ENCODE data around the gene PTCH1. TPM values are rescaled to one million over a fixed set of nuclear protein-coding genes. Genes with fewer than 3 reads are reported as not detected.

PTCH1 gene
- total and polyA plus RNA-seq, 2 experiments from 2014 or later, result 7.3 to 13.9 TPM

GRCh38 chr9:95457769-95458168, 59.0 kb downstream of the PTCH1 start:
- Histone ChIP-seq H3K27me3 (no peaks in the 10 kb centered on the region), H3K4me3 (no peak overlapping the region), H3K4me1 (ENCODE audit: low read depth) (peaks cover 15% of the 10 kb centered on the region), H3K9me3 (ENCODE audit: low read depth) (no peaks in the 10 kb centered on the region), H3K27ac (no peak overlapping the region), H3K36me3 (peaks cover 36% of the 10 kb centered on the region)
- TF ChIP-seq CTCF (IDR thresholded peaks at IDR 0.05; ENCODE audit: low read depth, low read length), result no peak
- DNase-seq (ENCODE audit: low read depth in 1 of 2, low spot score in 1 of 2), result no peak

- no peak for DNase-seq (ENCODE audit: low read depth in 1 of 2, low spot score in 1 of 2)
- H3K9me3 ChIP-seq (ENCODE audit: low read depth), result no peaks in the 10 kb centered on the region
- peaks cover 31% of the 10 kb centered on the region for H3K36me3 ChIP-seq
- H3K27ac ChIP-seq, result no peak overlapping the region
- no peak for TF ChIP-seq CTCF (IDR thresholded peaks at IDR 0.05; ENCODE audit: low read depth, low read length)
- H3K27me3 ChIP-seq, result no peaks in the 10 kb centered on the region
- no peak overlapping the region for H3K4me3 ChIP-seq
- H3K4me1 ChIP-seq (ENCODE audit: low read depth), result peaks cover 5% of the 10 kb centered on the region
Observed at GRCh38 chr9:95455714-95456113, 61.1 kb downstream of the PTCH1 start.

GRCh38 chr9:95452176-95452575, 64.6 kb downstream of the PTCH1 start:
- TF ChIP-seq CTCF (IDR thresholded peaks at IDR 0.05; ENCODE audit: low read depth, low read length), result no peak
- peak overlapping the region; percentile 93 for H3K27ac ChIP-seq
- no peaks in the 10 kb centered on the region for H3K27me3 ChIP-seq
- peaks cover 22% of the 10 kb centered on the region for H3K36me3 ChIP-seq
- H3K4me3 ChIP-seq, result no peak overlapping the region
- peaks cover 26% of the 10 kb centered on the region for H3K4me1 ChIP-seq (ENCODE audit: low read depth)
- no peak for DNase-seq (ENCODE audit: low read depth in 1 of 2, low spot score in 1 of 2)
- H3K9me3 ChIP-seq (ENCODE audit: low read depth), result no peaks in the 10 kb centered on the region

GRCh38 chr9:95451065-95451426, 65.7 kb downstream of the PTCH1 start:
- Histone ChIP-seq H3K4me1 (ENCODE audit: low read depth) (peaks cover 33% of the 10 kb centered on the region), H3K4me3 (no peak overlapping the region), H3K36me3 (peaks cover 19% of the 10 kb centered on the region), H3K27me3 (no peaks in the 10 kb centered on the region), H3K9me3 (ENCODE audit: low read depth) (no peaks in the 10 kb centered on the region), H3K27ac (peak overlapping the region; percentile 93)
- DNase-seq (ENCODE audit: low read depth in 1 of 2, low spot score in 1 of 2), result no peak
- TF ChIP-seq CTCF (IDR thresholded peaks at IDR 0.05; ENCODE audit: low read depth, low read length), result no peak

GRCh38 chr9:95450171-95451064, 66.4 kb downstream of the PTCH1 start:
- peak overlapping the region; percentile 93 for H3K27ac ChIP-seq
- no peaks in the 10 kb centered on the region for H3K9me3 ChIP-seq (ENCODE audit: low read depth)
- H3K27me3 ChIP-seq, result no peaks in the 10 kb centered on the region
- no peak for TF ChIP-seq CTCF (IDR thresholded peaks at IDR 0.05; ENCODE audit: low read depth, low read length)
- no peak overlapping the region for H3K4me3 ChIP-seq
- H3K36me3 ChIP-seq, result peaks cover 20% of the 10 kb centered on the region
- H3K4me1 ChIP-seq (ENCODE audit: low read depth), result peaks cover 33% of the 10 kb centered on the region
- DNase-seq (ENCODE audit: low read depth in 1 of 2, low spot score in 1 of 2), result peak in 1 of 2 donors; percentile 74
